GM23248 (cell line): ENCODE measurements around the gene ADAMTS7.

Experiments
- EZH2 ChIP-seq: fragments of 200-600 bp; sonication (generic); IDR thresholded peaks from 2 replicates; pipeline ENCODE4 v1.6.1; 2018; ENCODE audit warnings: antibody characterized with exemption, mild to moderate bottlenecking; ENCODE audit not compliant: insufficient read depth, poor library complexity, severe bottlenecking
- EZH2phosphoT487 ChIP-seq: fragments of 200-600 bp; sonication (generic); IDR thresholded peaks from 2 replicates; pipeline ENCODE4 v1.6.1; 2018; ENCODE audit warnings: antibody characterized with exemption, moderate library complexity, mild to moderate bottlenecking, low read depth; ENCODE audit not compliant: insufficient read depth

DNA sequence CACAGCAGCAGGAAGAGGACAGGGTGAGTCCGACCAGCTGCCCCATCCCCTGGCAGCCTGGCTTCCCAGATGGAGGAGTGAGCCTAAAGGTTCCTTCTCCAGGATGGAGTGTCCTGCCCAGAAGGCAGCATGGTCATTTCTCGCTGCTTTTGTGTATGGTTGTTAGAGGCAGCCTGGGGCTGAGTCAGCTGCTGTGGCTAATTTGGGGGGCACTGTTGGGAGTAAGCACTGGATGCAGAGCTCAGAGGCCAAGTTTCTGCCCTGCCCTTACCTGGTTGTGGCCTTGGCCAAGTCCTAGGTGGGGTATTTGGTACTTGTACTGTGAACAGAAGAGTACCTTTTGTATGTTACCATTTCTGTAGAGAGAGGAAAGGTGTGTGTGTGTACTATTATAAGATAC is 78.6 kb downstream of the ADAMTS7 start:
- TF ChIP-seq EZH2: no peak
- TF ChIP-seq EZH2phosphoT487: no peak
